LNCAP (cell line): ENCODE measurements around the gene CRPPA.

Source experiments
- TF ChIP-seq, protein P1 (sequence below): fragments of 450-650 bp; IDR thresholded peaks from 2 replicates; pipeline ENCODE4 v1.5.1; 2017; ENCODE audit warnings: mild to moderate bottlenecking

CRPPA gene

DNA sequence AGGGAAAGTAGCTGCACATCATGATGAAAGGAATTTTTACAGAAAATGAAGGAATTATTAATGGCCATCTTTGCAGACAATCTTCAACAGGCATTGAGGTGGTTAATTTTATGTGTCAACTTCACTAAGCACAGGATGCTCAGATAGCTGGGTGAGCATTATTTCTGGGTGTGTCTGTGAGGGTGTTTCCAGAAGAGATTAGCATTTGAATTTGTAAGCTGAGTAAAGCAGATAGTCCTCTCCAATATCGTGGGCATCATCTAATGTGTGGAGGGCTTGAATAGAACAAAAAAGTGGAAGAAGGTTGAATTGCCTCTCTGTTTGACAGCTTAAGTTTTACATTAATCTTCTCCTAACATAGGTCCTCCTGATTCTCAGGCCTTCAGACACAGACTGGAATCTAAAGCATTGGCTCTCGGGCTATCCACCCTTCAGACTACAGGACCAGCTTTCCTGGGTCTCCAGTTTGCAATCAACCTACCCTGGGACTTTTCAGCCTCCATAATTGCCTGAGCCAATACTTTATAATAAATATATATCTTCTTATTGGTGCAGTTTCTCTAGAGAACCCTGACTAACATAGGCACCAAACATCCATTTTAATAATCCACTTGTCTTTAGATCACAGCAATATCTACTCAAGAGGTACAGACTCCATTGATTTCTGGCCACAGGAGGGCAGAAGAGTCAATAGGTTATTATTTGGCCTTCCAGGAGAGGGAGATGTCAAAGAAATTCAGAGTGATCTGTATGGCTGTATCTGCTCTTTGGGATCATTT, 10.5 kb upstream of the CRPPA start:
- TF ChIP-seq, protein P1, sequence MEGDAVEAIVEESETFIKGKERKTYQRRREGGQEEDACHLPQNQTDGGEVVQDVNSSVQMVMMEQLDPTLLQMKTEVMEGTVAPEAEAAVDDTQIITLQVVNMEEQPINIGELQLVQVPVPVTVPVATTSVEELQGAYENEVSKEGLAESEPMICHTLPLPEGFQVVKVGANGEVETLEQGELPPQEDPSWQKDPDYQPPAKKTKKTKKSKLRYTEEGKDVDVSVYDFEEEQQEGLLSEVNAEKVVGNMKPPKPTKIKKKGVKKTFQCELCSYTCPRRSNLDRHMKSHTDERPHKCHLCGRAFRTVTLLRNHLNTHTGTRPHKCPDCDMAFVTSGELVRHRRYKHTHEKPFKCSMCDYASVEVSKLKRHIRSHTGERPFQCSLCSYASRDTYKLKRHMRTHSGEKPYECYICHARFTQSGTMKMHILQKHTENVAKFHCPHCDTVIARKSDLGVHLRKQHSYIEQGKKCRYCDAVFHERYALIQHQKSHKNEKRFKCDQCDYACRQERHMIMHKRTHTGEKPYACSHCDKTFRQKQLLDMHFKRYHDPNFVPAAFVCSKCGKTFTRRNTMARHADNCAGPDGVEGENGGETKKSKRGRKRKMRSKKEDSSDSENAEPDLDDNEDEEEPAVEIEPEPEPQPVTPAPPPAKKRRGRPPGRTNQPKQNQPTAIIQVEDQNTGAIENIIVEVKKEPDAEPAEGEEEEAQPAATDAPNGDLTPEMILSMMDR: peak; percentile 71

DNA sequence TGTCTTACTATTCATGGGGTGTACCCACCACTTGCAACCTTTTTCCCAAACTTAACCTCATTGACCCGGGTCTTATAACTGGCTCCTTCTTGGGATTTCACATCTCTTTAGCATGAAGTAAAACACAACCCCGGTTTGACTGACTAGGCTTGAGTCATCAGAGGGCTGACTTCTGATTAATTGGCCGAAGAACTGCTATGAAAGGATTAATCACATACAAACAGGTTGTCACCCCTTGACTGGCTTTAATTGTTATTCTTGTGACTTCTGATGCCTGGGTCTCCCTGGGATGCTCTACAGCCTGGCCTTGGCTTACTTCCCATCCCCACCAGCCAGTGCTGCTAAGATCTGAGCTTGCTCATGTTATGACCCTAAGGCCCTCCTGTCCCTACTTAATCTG, 8.8 kb upstream of the CRPPA start:
- TF ChIP-seq, protein P1: no peak

DNA sequence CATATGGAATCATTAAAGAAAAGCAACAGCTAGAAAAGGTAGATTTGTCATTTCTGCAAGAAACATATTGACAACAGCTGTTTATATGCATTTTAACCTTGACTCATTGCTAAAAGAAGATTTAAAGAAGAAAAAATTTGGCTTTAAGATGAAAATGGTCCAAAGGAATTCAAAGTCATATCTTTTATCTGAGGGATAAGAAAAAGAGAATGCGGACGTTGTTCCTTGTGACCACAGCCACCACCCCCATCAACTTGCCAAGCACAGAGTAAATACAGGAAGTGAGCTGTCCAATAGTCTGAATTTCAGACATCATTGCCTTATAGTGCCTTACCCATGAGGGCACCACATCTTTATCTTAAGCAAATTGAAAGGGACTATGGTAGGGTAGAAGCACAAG, 7.3 kb upstream of the CRPPA start:
- TF ChIP-seq, protein P1: no peak

DNA sequence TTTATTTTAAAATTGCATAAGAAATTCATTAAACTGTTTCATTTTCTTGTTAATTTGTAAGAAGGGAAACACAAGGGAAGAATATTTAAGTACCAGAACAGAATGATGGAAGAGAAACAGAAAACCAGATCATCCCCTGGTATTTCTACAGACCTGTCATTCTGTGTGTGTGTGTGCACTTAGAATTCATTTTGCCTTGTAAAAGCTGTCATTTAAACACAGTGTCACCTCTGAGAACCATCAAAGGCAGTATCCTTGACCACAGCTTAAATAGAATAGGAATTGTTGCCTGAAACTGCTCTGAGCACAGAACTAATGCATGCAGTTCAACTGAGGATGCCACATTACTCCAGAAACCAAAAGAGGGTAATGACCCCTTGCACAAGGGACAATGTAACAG, 6.8 kb upstream of the CRPPA start:
- TF ChIP-seq, protein P1: no peak

DNA sequence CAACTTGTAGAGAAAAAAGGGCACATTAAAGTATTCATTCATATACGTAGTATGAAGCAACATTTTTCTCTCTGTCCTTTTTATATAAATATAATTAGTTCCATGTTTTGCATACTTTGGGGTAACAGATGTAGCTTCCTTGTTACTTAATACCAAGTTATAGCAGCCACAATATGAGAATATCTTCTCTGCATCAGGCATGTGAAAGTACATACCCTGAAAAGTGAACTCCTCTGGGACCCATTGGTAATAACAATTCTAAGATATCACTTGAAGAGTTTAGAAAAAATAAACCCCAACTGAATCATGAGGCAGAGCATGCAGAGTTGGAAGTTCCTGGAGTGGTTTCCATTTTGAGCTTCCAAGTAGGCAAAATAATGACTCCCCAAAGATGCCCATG, 2.4 kb upstream of the CRPPA start:
- TF ChIP-seq, protein P1: no peak

DNA sequence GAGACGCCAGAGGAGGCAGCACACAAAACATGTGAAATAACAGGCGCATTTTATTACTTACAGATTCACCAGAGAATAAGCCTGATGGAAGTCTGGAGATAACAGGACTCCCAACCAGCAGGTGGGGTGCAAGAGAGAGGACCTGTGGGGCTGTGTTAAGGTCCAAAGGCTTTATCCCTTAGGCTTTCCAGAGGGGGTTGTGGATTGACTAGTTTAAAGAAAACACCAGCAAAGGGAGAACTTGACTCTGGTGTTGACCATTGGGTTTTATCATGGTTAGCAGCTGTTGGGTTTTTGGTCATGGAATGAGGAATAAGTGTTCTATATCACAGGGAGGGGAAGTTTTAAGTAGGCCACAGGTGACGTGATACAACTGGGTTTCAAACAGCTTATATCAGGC, 1.6 kb upstream of the CRPPA start:
- TF ChIP-seq, protein P1: no peak

DNA sequence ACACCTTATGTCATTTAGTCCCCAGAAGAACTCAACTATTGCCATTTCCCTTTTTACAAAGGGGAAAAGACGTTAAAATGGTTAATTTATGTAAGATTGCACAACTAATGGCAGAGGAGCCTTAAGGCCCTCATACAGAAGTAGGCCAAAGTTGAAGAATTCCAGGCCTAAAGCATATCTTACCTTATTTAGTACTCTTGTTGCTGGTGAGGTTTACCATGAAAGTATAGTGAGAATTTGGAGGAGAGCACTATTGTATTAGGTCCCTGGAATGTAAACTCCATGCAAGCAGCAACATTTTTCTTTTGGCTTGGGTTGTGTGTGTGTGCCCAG, 731 bp upstream of the CRPPA start:
- TF ChIP-seq, protein P1: no peak
